GM12878 (cell line): ENCODE data around the gene SEMA5B. TPM values are rescaled to one million over a fixed set of nuclear protein-coding genes. Genes with fewer than 3 reads are reported as not detected.

Experiments
- ATAC-seq: fragments of 200-7000 bp; cut with Tn5 transposase; 3 replicates; pipeline ENCODE4 v1.9.1; 2020; ENCODE audit warnings: mild to moderate bottlenecking, moderate library complexity
- BruUV-seq: library from RNA; stranded (reverse); fragments of 400-500 nt; replicated peaks from 2 replicates; lab custom pipeline; 2021; lab: Mats Ljungman, UMichigan
- CTCF ChIA-PET: fragments of 300-600 bp; sonication (Branson Sonifier 250); formaldehyde crosslinking; extraction: SDS; loops from one replicate; lab custom pipeline; 2021; ENCODE audit warnings: inconsistent platforms; lab: Yijun Ruan, JAX
- POLR2A ChIA-PET: fragments of 350-600 bp; formaldehyde crosslinking; extraction: SDS; loops from one replicate; lab custom pipeline; 2021; ENCODE audit warnings: inconsistent platforms; lab: Charles Lee
- RAD21 ChIA-PET: fragments of 300-600 bp; sonication (Branson Sonifier 250); formaldehyde crosslinking; loops from one replicate; lab custom pipeline; 2023; ENCODE audit warnings: antibody characterized with exemption; ENCODE audit not compliant: unreplicated experiment; lab: Charles Lee
- SMC1A ChIA-PET: fragments of 300-600 bp; sonication (Branson Sonifier 250); formaldehyde crosslinking; loops from one replicate; lab custom pipeline; 2023; ENCODE audit not compliant: unreplicated experiment, uncharacterized antibody; lab: Charles Lee
- DNase-seq: peaks from one replicate; pipeline ENCODE4 v3.0.0-alpha.2; 2011; ENCODE audit warnings: low read depth, low spot score
- FAIRE-seq: peaks from 3 replicates; lab custom pipeline; 2011; peaks lifted over from hg19 to GRCh38; lab: Jason Lieb, UNC
- H2AFZ ChIP-seq: 2 replicates; pipeline ENCODE4 v1.6.0; 2011; ENCODE audit warnings: low read depth, low read length, control low read depth; ENCODE audit not compliant: control insufficient read depth
- H3K27ac ChIP-seq: 2 replicates; pipeline ENCODE4 v1.5.1; 2011; ENCODE audit warnings: control low read depth; ENCODE audit not compliant: control insufficient read depth, insufficient read depth
- H3K27me3 ChIP-seq, 2 experiments: replicated peaks in 1 of 2; 2 replicates each; pipeline versions ENCODE4 v1.6.0 to v1.6.1; 2011; ENCODE audit warnings: low read length in 1 of 2; ENCODE audit not compliant: control insufficient read depth in 2 of 2, insufficient read depth in 2 of 2
- H3K36me3 ChIP-seq, 2 experiments: 2 replicates each; pipeline ENCODE4 v1.5.1; 2011; ENCODE audit warnings: low read length in 1 of 2; ENCODE audit not compliant: control insufficient read depth in 2 of 2, insufficient read depth in 2 of 2
- H3K4me1 ChIP-seq: 2 replicates; pipeline ENCODE4 v1.6.1; 2011; ENCODE audit warnings: mild to moderate bottlenecking, low read length, moderate library complexity, mixed read lengths; ENCODE audit not compliant: control insufficient read depth, insufficient read depth
- H3K4me2 ChIP-seq: 2 replicates; pipeline ENCODE4 v1.6.0; 2011; ENCODE audit warnings: control low read depth; ENCODE audit not compliant: control insufficient read depth, insufficient read depth
- H3K4me3 ChIP-seq: fragments of 200-600 bp; sonication (generic); 2 replicates; pipeline ENCODE4 v1.5.1; 2016
- H3K79me2 ChIP-seq: 2 replicates; pipeline ENCODE4 v1.6.0; 2011; ENCODE audit warnings: low read length; ENCODE audit not compliant: control insufficient read depth, insufficient read depth
- H3K9ac ChIP-seq: 2 replicates; pipeline ENCODE4 v1.8.0; 2011; ENCODE audit warnings: low read length, control low read depth, mixed read lengths; ENCODE audit not compliant: control insufficient read depth, insufficient read depth
- H3K9me3 ChIP-seq: replicated peaks from 3 replicates; pipeline ENCODE4 v1.5.1; 2011; ENCODE audit warnings: mild to moderate bottlenecking, low read length; ENCODE audit not compliant: control insufficient read depth, insufficient read depth
- H4K20me1 ChIP-seq: 2 replicates; pipeline ENCODE4 v1.6.0; 2011; ENCODE audit not compliant: control insufficient read depth, insufficient read depth
- CREM ChIP-seq: IDR thresholded peaks from 2 replicates; pipeline ENCODE4 v1.6.1; 2014; ENCODE audit warnings: antibody characterized with exemption, low read depth
- EED ChIP-seq: sonication (generic); IDR thresholded peaks from 2 replicates; pipeline ENCODE4 v1.6.1; 2016; ENCODE audit warnings: antibody characterized with exemption, low read depth
- ELK1 ChIP-seq: IDR thresholded peaks from 2 replicates; pipeline ENCODE4 v1.6.1; 2012; ENCODE audit warnings: low read depth, low read length, improper control_type of control experiment
- JUNB ChIP-seq: IDR thresholded peaks from 2 replicates; pipeline ENCODE4 v1.6.1; 2016; ENCODE audit warnings: antibody characterized with exemption, mild to moderate bottlenecking
- NFIC ChIP-seq: IDR thresholded peaks from 2 replicates; pipeline ENCODE4 v1.6.1; 2012; ENCODE audit warnings: low read depth, mild to moderate bottlenecking, inconsistent platforms, low read length, moderate library complexity
- RCOR1 ChIP-seq: conservative IDR thresholded peaks from 2 replicates; pipeline ENCODE4 v1.6.1; 2012; ENCODE audit warnings: low read depth, low read length, improper control_type of control experiment
- SMAD1 ChIP-seq: fragments of 450-650 bp; IDR thresholded peaks from 2 replicates; pipeline ENCODE4 v1.6.1; 2018; ENCODE audit warnings: mild to moderate bottlenecking, low read depth; ENCODE audit not compliant: partially characterized antibody
- ZNF384 ChIP-seq: IDR thresholded peaks from 2 replicates; pipeline ENCODE4 v1.6.1; 2012; ENCODE audit warnings: low read depth, mild to moderate bottlenecking, low read length, improper control_type of control experiment, borderline replicate concordance
- ZZZ3 ChIP-seq: IDR thresholded peaks from 2 replicates; pipeline ENCODE4 v1.6.1; 2011; ENCODE audit warnings: low read depth; ENCODE audit not compliant: control insufficient read depth, insufficient read length
- WGBS: methylation state at CpG from one replicate; pipeline ENCODE4 v1.1.6; 2016; ENCODE audit warnings: low lambda C conversion rate; ENCODE audit not compliant: insufficient replicate concordance, insufficient coverage; ENCODE audit errors: missing lambda C conversion rate; 5-methylcytosine and 5-hydroxymethylcytosine counted together
- in situ Hi-C: fragments of 300-500 bp; cut with MboI; formaldehyde crosslinking; loops from 9 replicates; pipeline ENCODE4 v1.14.3; 2018; ENCODE audit warnings: mixed read lengths
- intact Hi-C: fragments of 100-400 bp; cut with micrococcal nuclease; formaldehyde crosslinking; loops from one replicate; pipeline ENCODE4 v1.14.2; 2022; ENCODE audit not compliant: unreplicated experiment
- polyA plus RNA-seq, 11 experiments: library from polyadenylated mRNA; depleted of rRNA in 4 of 11; unstranded in 6 of 11; stranded (reverse) in 5 of 11; fragments of >200 nt; fragmentation: Nextera tagmentation in 4 of 11; fragmentation: Illumina TruSeq in 1 of 11; extraction: Ambion mirVana in 4 of 11; extraction: Trizol in 1 of 11; gene quantifications; 1 replicate in 1 of 11; 2 replicates in 10 of 11; pipeline versions ENCODE4 v1.2.1 to v1.2.3, GENCODE V29; 2011 to 2016; ENCODE audit warnings: inconsistent platforms in 2 of 11, missing spikeins in 2 of 11, low read depth in 1 of 11
- total RNA-seq, 4 experiments: library from RNA; depleted of rRNA in 3 of 4; stranded (reverse); fragments of >200 nt in 3 of 4; fragmentation: Illumina TruSeq in 1 of 4; extraction: Trizol in 1 of 4; gene quantifications; 2 replicates each; pipeline versions ENCODE4 v1.2.1 to v1.2.3, GENCODE V29; 2013 to 2021

SEMA5B gene
- total and polyA plus RNA-seq, 10 of the 15 experiments (the other 5 are each of a cell fraction or from before 2014, with no cell fraction given): 0.05 TPM; not detected in 9

- TF ChIP-seq CREM: no peak
- TF ChIP-seq ZZZ3: no peak
- TF ChIP-seq, all 136 proteins: peak for 0
Observed at GRCh38 chr3:122989856-122990575, 37.5 kb downstream of the SEMA5B start (continued).

- FAIRE-seq (no peak), ATAC-seq (no peak), DNase-seq (no peak)
- in situ Hi-C loops: no loop called here
- Histone ChIP-seq H3K36me3 (no peaks in the 10 kb centered on the region), H3K4me1 (no peaks in the 10 kb centered on the region), H3K4me3 (no peak overlapping the region), H4K20me1 (no peaks in the 10 kb centered on the region), H3K79me2 (no peaks in the 10 kb centered on the region), H3K4me2 (no peak overlapping the region), H3K9ac (no peak overlapping the region), H2AFZ (no peak overlapping the region), H3K9me3 (no peaks in the 10 kb centered on the region)
- POLR2A ChIA-PET: no interaction called here
- no TSS peak for BruUV-seq
- CTCF ChIA-PET: no interaction called here
- WGBS: 1% methylated on average over 5 of the region's 5 CpGs
- SMC1A ChIA-PET: no interaction called here
- intact Hi-C loops: no loop called here
- RAD21 ChIA-PET: no interaction called here
- no peak for TF ChIP-seq ELK1
- TF ChIP-seq SMAD1: no peak
- TF ChIP-seq ZNF384: no peak
- no peak for TF ChIP-seq NFIC
- no peak for TF ChIP-seq EED
- no peak for TF ChIP-seq JUNB
- no peak for TF ChIP-seq RCOR1
- TF ChIP-seq, all 136 proteins: peak for 0
- H3K27ac ChIP-seq: no peak overlapping the region
- H3K27me3 ChIP-seq: peaks cover 2% of the 10 kb centered on the region in 2 experiments; a peak in 3 of 4 replicates
Observed at GRCh38 chr3:122988508-122988907, 39.1 kb downstream of the SEMA5B start.
